Mucosa of rectum (tissue), 2 donors: Measurements from ENCODE around the gene SPSB3.

ENCODE experiments used
- H3K27ac ChIP-seq, 2 donors: one replicate each; pipeline ENCODE4 v1.7.0; 2013; ENCODE audit warnings: inconsistent platforms in 2 of 2, low read depth in 2 of 2, low read length in 2 of 2
- H3K27me3 ChIP-seq, 2 donors: one replicate each; pipeline ENCODE4 v1.7.0; 2013; ENCODE audit warnings: low read length in 2 of 2; ENCODE audit not compliant: control insufficient read depth in 2 of 2, insufficient read depth in 2 of 2
- H3K36me3 ChIP-seq, 2 donors: one replicate each; pipeline ENCODE4 v1.7.0; 2013; ENCODE audit warnings: low read length in 2 of 2; ENCODE audit not compliant: control insufficient read depth in 2 of 2, insufficient read depth in 2 of 2
- H3K4me1 ChIP-seq, 2 donors: one replicate each; pipeline ENCODE4 v1.7.0; 2013; ENCODE audit warnings: low read length in 2 of 2, mild to moderate bottlenecking in 1 of 2; ENCODE audit not compliant: control insufficient read depth in 2 of 2, insufficient read depth in 2 of 2
- H3K4me3 ChIP-seq, 2 donors: one replicate each; pipeline ENCODE4 v1.7.0; 2013; ENCODE audit warnings: low read length in 2 of 2
- H3K9ac ChIP-seq, 2 donors: one replicate each; pipeline ENCODE4 v1.7.0; 2013; ENCODE audit warnings: low read length in 2 of 2, low read depth in 1 of 2, mild to moderate bottlenecking in 1 of 2
- H3K9me3 ChIP-seq, 2 donors: one replicate each; pipeline ENCODE4 v1.7.0; 2013; ENCODE audit warnings: low read length in 2 of 2; ENCODE audit not compliant: control insufficient read depth in 2 of 2
- donor health status: healthy.
- donor health status: Normal muscosa, but diverticular disease.

SPSB3 gene

DNA sequence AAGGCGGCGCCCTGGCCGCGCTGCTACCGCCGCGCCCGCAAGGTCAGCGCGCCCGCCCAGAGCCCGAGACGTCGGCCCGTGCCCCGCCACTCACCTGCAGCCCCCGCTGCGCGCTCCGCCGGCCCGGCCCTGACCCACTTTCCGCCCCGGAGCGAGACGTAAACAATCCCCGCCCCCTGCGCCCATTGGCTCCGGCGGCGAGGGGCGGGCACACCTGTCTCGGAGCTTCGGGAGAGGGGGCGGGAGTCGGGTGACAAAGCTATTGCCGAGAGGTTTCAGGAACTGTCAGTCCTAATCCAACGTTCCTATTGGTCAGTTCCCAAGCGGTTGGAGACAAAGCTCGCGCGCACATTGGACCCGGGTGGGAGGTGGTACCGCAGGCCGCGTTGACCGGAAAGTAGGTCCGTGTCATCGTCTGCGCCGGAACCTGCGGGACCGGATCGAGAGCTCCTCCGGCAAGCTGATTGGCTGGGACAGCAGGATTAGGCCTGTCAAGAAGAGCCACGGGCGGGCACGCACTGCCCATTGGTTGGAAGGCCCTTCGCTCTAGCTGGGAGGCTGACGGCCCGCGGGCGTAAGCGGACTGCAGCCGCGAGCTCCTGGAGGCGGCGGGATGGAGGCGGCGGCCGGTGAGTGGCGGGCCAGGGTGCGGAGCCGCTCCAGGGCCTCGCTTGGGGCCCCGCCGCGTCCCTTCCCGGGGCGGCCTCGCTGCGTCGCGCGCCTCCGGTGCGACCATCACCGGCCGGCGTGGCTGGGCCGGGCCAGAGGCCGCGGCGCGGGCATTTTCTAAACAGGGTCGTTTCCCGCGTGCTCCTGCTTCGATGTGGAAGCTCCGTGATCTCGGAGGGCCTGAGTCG is at the start of gene SPSB3, which contains the start of gene NUBP2:
SPSB3 (minus strand) TSS at position 164 of the 857 bp plus-strand sequence. CDS start 1,088 bp downstream, outside the sequence.
NUBP2 (plus strand) TSS at position 553 of the 857 bp plus-strand sequence; CDS start at position 614, 61 bp downstream.
- Histone ChIP-seq H3K4me3 (peak within 1 kb of the TSS; percentile 79 to 85), H3K4me1 (peaks cover 15 to 17% of the 10 kb centered on the region in 2 donors), H3K27me3 (no peaks in the 10 kb centered on the region), H3K27ac (peak within 1 kb of the TSS; percentile 80 to 86), H3K9ac (peak within 1 kb of the TSS; percentile 73 to 78), H3K9me3 (no peaks in the 10 kb centered on the region), H3K36me3 (peaks cover 11 to 19% of the 10 kb centered on the region in 2 donors)

DNA sequence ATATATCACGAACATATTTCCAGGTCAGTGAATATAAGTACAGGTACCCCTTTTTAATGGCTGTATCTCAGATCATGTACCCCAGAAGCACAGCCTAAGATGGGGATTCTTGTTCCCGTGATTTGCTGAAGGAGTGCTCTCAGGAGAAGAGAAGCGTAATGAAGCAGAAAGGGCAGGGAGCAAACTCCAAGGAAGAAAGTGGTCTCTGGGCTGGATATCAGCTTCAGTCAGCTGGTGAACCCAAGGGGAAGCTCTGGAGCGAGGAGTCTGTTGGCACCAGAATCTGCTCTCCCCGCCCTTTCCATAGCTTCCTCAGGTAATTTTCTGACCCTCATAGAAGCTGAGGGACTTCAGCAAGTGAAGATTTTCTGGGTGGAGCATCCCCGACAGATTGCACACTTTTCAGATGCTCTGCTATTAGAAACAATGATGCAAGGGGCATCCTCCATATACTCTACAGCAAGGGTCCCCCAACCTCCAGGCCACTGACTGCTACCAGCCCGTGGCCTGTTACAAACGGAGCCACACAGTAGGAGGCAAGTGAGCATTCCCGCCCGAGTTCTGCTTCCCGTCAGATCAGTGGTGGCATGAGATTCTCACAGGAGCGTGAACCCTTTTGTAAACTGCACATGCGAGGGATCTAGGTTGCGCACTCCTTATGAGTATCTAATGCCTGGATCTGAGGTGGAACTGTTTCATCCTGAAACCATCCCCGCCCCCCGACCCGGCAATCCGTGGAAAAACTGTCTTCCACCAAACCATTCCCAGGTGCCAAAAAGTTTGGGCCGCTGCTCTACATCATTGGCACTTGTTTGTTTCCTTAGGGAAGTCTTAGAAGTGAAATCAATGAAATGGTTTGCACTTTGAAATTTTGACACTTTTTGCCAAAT is 49.1 kb upstream of the SPSB3 start:
- H3K4me3 ChIP-seq, result no peak overlapping the region
- no peaks in the 10 kb centered on the region for H3K27me3 ChIP-seq
- no peak overlapping the region for H3K9ac ChIP-seq
- no peak overlapping the region for H3K27ac ChIP-seq
- H3K36me3 ChIP-seq, result peaks cover 0 to 10% of the 10 kb centered on the region in 2 donors
- H3K9me3 ChIP-seq, result no peaks in the 10 kb centered on the region
- H3K4me1 ChIP-seq, result peaks cover 18 to 19% of the 10 kb centered on the region in 2 donors

GRCh38 chr16:1830213-1830612 is 47.8 kb upstream of the SPSB3 start:
- peaks cover 0 to 10% of the 10 kb centered on the region in 2 donors for H3K36me3 ChIP-seq
- H3K27me3 ChIP-seq, result no peaks in the 10 kb centered on the region
- H3K27ac ChIP-seq, result peak overlapping the region in 1 of 2 donors; percentile 37
- no peak overlapping the region for H3K9ac ChIP-seq
- no peaks in the 10 kb centered on the region for H3K9me3 ChIP-seq
- H3K4me3 ChIP-seq, result peak overlapping the region in 1 of 2 donors; percentile 17
- H3K4me1 ChIP-seq, result peaks cover 27% of the 10 kb centered on the region in 2 donors

DNA sequence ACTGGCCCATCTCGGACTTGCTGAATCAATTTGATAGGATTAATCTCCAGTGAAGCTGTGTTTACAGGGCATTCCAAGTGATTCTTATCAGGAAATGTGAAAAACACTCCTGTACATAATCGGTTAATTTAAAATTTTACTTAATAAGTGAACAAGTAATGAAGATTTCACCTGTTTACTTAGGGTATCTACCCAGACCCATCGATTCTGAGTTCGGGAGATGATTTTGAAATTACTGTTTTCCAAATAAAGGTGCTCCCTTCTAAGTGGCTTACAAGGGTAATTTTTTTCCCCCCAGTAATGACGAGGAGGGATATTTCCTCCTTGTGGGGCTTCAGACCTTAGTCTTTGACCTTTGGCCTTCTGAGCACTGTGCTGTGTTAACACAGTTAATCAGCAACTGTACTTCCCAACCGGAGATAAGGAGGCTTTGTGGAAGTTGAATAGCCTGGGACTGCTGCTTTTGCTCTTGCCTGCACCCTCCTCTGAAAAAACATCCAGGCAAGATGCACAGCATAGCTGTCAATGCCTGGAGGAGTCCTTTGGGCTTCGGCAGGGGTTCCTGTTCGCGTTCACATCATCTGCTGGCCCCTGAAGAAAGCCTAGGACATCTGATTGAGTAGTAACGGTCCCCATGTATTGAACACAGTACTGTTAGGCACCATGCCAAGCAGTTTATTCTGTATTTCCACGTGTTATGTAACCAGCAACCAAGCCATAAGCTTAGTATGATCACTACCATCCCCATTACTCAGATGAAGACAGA is 46.5 kb upstream of the SPSB3 start:
- Histone ChIP-seq H3K27ac (peak overlapping the region; percentile 70), H3K36me3 (peaks cover 0 to 10% of the 10 kb centered on the region in 2 donors), H3K9me3 (no peaks in the 10 kb centered on the region), H3K9ac (peak overlapping the region; percentile 56 to 64), H3K4me3 (peak overlapping the region; percentile 52 to 98), H3K4me1 (peaks cover 28 to 35% of the 10 kb centered on the region in 2 donors), H3K27me3 (no peaks in the 10 kb centered on the region)

GRCh38 chr16:1826691-1827573 is 44.6 kb upstream of the SPSB3 start, which contains the start of the genes FAHD1 and HAGH:
Gene FAHD1 (plus strand): TSS chr16:1827206. CDS start chr16:1827239, 33 bp downstream.
Gene HAGH (minus strand): TSS chr16:1826825. CDS start chr16:1826787, 38 bp downstream.
- Histone ChIP-seq H3K36me3 (peaks cover 0 to 15% of the 10 kb centered on the region in 2 donors), H3K9me3 (no peaks in the 10 kb centered on the region), H3K4me3 (peak within 1 kb of the TSS; percentile 93 to 98), H3K27ac (peak within 1 kb of the TSS; percentile 82 to 86), H3K9ac (peak within 1 kb of the TSS; percentile 84 to 85), H3K27me3 (no peaks in the 10 kb centered on the region), H3K4me1 (peaks cover 28 to 36% of the 10 kb centered on the region in 2 donors)

DNA sequence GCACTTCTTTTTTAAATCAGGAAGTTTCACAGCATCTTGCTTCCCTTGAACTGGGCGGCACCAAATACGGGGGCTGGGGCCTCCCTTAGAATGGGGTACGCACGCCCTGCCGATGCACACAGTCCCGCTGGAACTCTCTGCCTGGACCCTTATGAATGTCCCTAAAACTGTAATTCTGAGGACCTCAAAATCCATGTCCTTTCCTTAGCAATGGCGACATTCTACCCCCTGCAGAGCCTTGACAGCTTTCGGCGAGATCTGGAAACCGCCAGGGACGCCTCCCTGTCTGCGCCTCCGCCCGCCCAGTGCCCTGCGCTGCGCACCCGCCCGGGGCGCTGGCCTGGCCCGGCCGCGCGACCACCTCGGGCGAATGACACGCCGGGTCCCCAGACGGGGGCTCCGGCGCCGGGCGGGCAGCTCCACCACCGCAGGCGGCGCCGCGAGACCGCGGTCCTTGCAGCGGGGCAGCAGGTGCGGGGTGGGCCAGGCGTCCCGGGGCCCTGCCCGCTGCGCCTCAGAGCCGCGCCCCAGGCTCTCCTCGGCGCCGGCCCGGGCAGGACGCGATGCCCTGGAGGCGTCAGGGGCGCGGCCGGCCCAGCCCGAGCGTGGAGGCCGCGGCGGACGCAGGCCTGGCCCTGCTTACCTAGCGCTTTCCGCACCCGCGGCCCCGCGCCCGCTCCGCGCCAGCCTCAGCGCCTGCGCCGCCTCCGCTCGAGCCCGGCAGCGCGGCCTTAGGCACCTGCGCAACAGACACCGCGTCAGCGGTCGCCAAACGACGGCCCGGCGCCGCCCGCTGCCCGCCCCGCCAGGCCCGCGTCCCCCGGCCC is 43.7 kb upstream of the SPSB3 start:
- peak overlapping the region; percentile 79 to 85 for H3K9ac ChIP-seq
- peak overlapping the region; percentile 82 to 86 for H3K27ac ChIP-seq
- peaks cover 0 to 14% of the 10 kb centered on the region in 2 donors for H3K36me3 ChIP-seq

DNA sequence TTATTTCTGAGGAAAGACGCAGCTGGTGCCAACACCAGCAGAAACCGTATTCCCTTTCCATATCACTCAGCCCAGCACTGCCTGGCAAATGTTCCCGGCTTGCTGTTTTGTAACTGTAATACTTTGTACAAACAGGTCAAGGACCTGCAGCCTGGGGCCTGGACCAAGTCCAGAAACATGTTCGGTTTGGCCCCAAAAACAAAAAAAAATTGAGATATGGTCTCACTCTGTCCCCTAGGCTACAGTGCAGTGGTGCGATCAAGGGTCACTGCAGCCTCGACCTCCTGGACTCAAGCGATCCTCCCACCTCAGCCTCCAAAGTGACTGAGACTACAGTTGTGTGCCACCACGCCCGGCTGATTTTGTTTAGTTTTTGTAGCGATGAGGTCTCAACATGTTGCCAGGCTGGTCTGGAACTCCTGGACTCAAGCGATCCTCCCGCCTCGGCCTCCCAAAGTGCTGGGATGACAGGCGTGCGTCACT is 43.1 kb upstream of the SPSB3 start:
- H3K4me1 ChIP-seq, result peaks cover 23 to 32% of the 10 kb centered on the region in 2 donors
- peak overlapping the region; percentile 79 to 85 for H3K9ac ChIP-seq
- H3K27ac ChIP-seq, result peak overlapping the region; percentile 82 to 86
- no peaks in the 10 kb centered on the region for H3K27me3 ChIP-seq
- peak overlapping the region; percentile 76 to 87 for H3K4me3 ChIP-seq
- H3K36me3 ChIP-seq, result peaks cover 0 to 17% of the 10 kb centered on the region in 2 donors
- no peaks in the 10 kb centered on the region for H3K9me3 ChIP-seq

More for the DNA sequence above, 43.7 kb upstream of the SPSB3 start:
- Histone ChIP-seq H3K9me3 (no peaks in the 10 kb centered on the region), H3K4me1 (peaks cover 28 to 34% of the 10 kb centered on the region in 2 donors), H3K27me3 (no peaks in the 10 kb centered on the region), H3K4me3 (peak overlapping the region; percentile 93 to 98)

DNA sequence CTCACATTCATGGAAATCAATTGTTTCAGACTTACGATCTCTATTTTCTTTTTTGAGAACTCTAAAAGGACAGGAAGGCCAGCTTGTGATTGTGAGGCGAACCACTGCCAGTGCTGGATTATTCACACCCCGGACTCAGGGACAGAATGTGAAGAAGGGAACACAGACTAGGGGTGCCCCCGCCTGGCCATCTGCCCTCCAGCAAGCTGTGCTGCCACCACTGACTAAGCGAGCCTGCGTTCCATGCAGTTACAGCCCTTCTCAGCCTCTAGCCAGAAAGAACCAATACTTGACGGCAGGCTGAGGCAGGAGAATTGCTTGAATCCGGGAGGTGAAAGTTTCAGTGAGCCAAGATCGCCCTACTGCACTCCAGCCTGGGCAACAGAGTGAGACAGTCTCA is 41.5 kb upstream of the SPSB3 start:
- no peak overlapping the region for H3K9ac ChIP-seq

More for the DNA sequence above, 41.5 kb upstream of the SPSB3 start:
- H3K9me3 ChIP-seq, result no peaks in the 10 kb centered on the region
- no peak overlapping the region for H3K27ac ChIP-seq
- peaks cover 12 to 24% of the 10 kb centered on the region in 2 donors for H3K4me1 ChIP-seq
- no peaks in the 10 kb centered on the region for H3K27me3 ChIP-seq
- H3K36me3 ChIP-seq, result peaks cover 0 to 26% of the 10 kb centered on the region in 2 donors
- no peak overlapping the region for H3K4me3 ChIP-seq
